ENCODE measurements around the gene ASB1. TPM values are rescaled to one million over a fixed set of nuclear protein-coding genes. Genes with fewer than 3 reads are reported as not detected.

Gene ASB1
- total and polyA plus RNA-seq, 2 of the 13 experiments (the other 11 are each of a cell fraction or from before 2014, with no cell fraction given), result 48.6 to 49.2 TPM

GRCh38 chr2:238453842-238454241, 27.1 kb downstream of the ASB1 start:
- Histone ChIP-seq H3K4me1 (ENCODE audit: insufficient read depth, low read length) (peaks cover 49% of the 10 kb centered on the region), H2AFZ (ENCODE audit: low read length) (no peak overlapping the region), H3K27ac (ENCODE audit: extremely low read length, insufficient read depth, low read length) (no peak overlapping the region), H3K4me3 (replicated peaks in 1 of 3; ENCODE audit: insufficient read depth in 1 of 3, low read depth in 2 of 3, low read length in 3 of 3) (no peak overlapping the region), H3K9me3 (ENCODE audit: low read length) (peaks cover 4% of the 10 kb centered on the region; the same call in 1 of the 2 replicates), H4K20me1 (ENCODE audit: insufficient read depth, low read length) (no peaks in the 10 kb centered on the region), H3K27me3 (ENCODE audit: control insufficient read depth in 1 of 2, insufficient read depth in 2 of 2, low read length in 2 of 2) (no peaks in the 10 kb centered on the region), H3K4me2 (ENCODE audit: low read depth, low read length) (no peak overlapping the region), H3K79me2 (ENCODE audit: insufficient read depth, low read length) (peaks cover 14% of the 10 kb centered on the region), H3K9ac (ENCODE audit: insufficient read depth, low read depth, low read length) (no peak overlapping the region), H3K36me3 (replicated peaks in 1 of 2; ENCODE audit: control insufficient read depth in 1 of 2, insufficient read depth in 2 of 2, low read length in 2 of 2) (peaks cover 9 to 26% of the 10 kb centered on the region in 2 experiments)
- in situ Hi-C loops (cut with HindIII; ENCODE audit: extremely low pct_ligation_motif_present, low pct_unique_long_range_greater_than_20kb) (no loop called here), intact Hi-C loops (cut with micrococcal nuclease; ENCODE audit: unreplicated experiment) (no loop called here)
- ChIA-PET CTCF (ENCODE audit: low intra/inter-chr PET ratio, low total read pairs) (no interaction called here), POLR2A (no interaction called here)
- ATAC-seq (no peak), FAIRE-seq (no peak), DNase-seq (ENCODE audit: low spot score) (no peak)
- WGBS (ENCODE audit: low lambda C conversion rate), result 96% methylated on average over 4 of the region's 4 CpGs
- no TSS peak for BruUV-seq (replicated peaks)
- TF ChIP-seq POLR2AphosphoS5 (IDR thresholded peaks at IDR 0.05; ENCODE audit: low read depth, low read length) (no peak; the same call in 1 of the 2 replicates), ZNF572 (CRISPR knock-in tag; IDR thresholded peaks at IDR 0.05) (0 out of 2 replicates have a peak, but pooled peaks have one; percentile 51)

GRCh38 chr2:238456449-238456848, 29.7 kb downstream of the ASB1 start:
- WGBS (ENCODE audit: low lambda C conversion rate), result 96% methylated on average over 1 of the region's 1 CpG
- FAIRE-seq, result no peak

More at GRCh38 chr2:238456449-238456848, 29.7 kb downstream of the ASB1 start:
- POLR2A ChIA-PET, result no interaction called here
- no peak overlapping the region for H3K9ac ChIP-seq (ENCODE audit: insufficient read depth, low read depth, low read length)
- DNase-seq (ENCODE audit: low spot score) (no peak), ATAC-seq (no peak)
- peaks cover 1% of the 10 kb centered on the region for H3K79me2 ChIP-seq (ENCODE audit: insufficient read depth, low read length)
- H3K27me3 ChIP-seq (ENCODE audit: control insufficient read depth in 1 of 2, insufficient read depth in 2 of 2, low read length in 2 of 2), result no peaks in the 10 kb centered on the region
- 0 out of 2 replicates have a peak, but pooled peaks have one; percentile 21 for TF ChIP-seq E2F1 (CRISPR knock-in tag; IDR thresholded peaks at IDR 0.05)
- TF ChIP-seq HDAC1 (CRISPR knock-in tag; IDR thresholded peaks at IDR 0.05), result no peak
- no peak for TF ChIP-seq NR2F1 (CRISPR knock-in tag; IDR thresholded peaks at IDR 0.05)
- TF ChIP-seq ZKSCAN5 (CRISPR knock-in tag; IDR thresholded peaks at IDR 0.05), result no peak
- TF ChIP-seq BRF2 (CRISPR knock-in tag; IDR thresholded peaks at IDR 0.05), result no peak
- TF ChIP-seq ZNF160 (CRISPR knock-in tag; IDR thresholded peaks at IDR 0.05), result peak; percentile 100
- TF ChIP-seq NFRKB (IDR thresholded peaks at IDR 0.05), result no peak
- TF ChIP-seq ZNF619 (CRISPR knock-in tag; IDR thresholded peaks at IDR 0.05), result no peak
- no peak for TF ChIP-seq RBFOX2 (IDR thresholded peaks at IDR 0.05; ENCODE audit: low read depth, low read length)
- H3K4me2 ChIP-seq (ENCODE audit: low read depth, low read length), result no peak overlapping the region
- BruUV-seq (replicated peaks), result no TSS peak
- CTCF ChIA-PET (ENCODE audit: low intra/inter-chr PET ratio, low total read pairs), result interaction anchor here (1.0 kb wide), 1 partner anchor 89 kb away, joined by 3 read pairs; no protein-coding TSS in a partner anchor
- H3K4me1 ChIP-seq (ENCODE audit: insufficient read depth, low read length), result peaks cover 28% of the 10 kb centered on the region
- no peak overlapping the region for H2AFZ ChIP-seq (ENCODE audit: low read length)
- in situ Hi-C loops (cut with HindIII; ENCODE audit: extremely low pct_ligation_motif_present, low pct_unique_long_range_greater_than_20kb), result loop anchor here (5.0 kb wide), 1 partner anchor 89 kb away; no protein-coding TSS in a partner anchor
- intact Hi-C loops (cut with micrococcal nuclease; ENCODE audit: unreplicated experiment), result no loop called here
- H3K36me3 ChIP-seq (replicated peaks in 1 of 2; ENCODE audit: control insufficient read depth in 1 of 2, insufficient read depth in 2 of 2, low read length in 2 of 2), result peaks cover 2 to 10% of the 10 kb centered on the region in 2 experiments
- H3K4me3 ChIP-seq (replicated peaks in 1 of 3; ENCODE audit: insufficient read depth in 1 of 3, low read depth in 2 of 3, low read length in 3 of 3), result no peak overlapping the region
- no peak overlapping the region for H3K27ac ChIP-seq (ENCODE audit: extremely low read length, insufficient read depth, low read length)
- H4K20me1 ChIP-seq (ENCODE audit: insufficient read depth, low read length), result no peaks in the 10 kb centered on the region
- H3K9me3 ChIP-seq (ENCODE audit: low read length), result peaks cover 4% of the 10 kb centered on the region; the same call in 1 of the 2 replicates

All from HepG2 (cell line).